Central memory CD8-positive, alpha-beta T cell (primary cell): ENCODE measurements around the gene COL25A1.

ENCODE experiments used
- ATAC-seq: fragments of 150-1000 bp; cut with Tn5 transposase; replicated peaks from 2 replicates; pipeline ENCODE4 v1.10.0; 2022; ENCODE audit warnings: mild to moderate bottlenecking, moderate FRiP score, moderate number of reproducible peaks; ENCODE audit not compliant: poor library complexity, severe bottlenecking; ENCODE audit errors: extremely low read depth
- DNase-seq, 2 donors: peaks; one replicate each; pipeline ENCODE4 v3.0.0; 2021; ENCODE audit warnings: low spot score in 2 of 2
- H3K27ac Mint-ChIP-seq: one replicate; pipeline ENCODE4 v1.8.0; 2022; ENCODE audit warnings: low read depth, mild to moderate bottlenecking, moderate library complexity, mixed read lengths
- H3K27me3 Mint-ChIP-seq: one replicate; pipeline ENCODE4 v1.8.0; 2022; ENCODE audit warnings: mixed read lengths
- H3K36me3 Mint-ChIP-seq: one replicate; pipeline ENCODE4 v1.8.0; 2022; ENCODE audit warnings: mild to moderate bottlenecking, moderate library complexity, mixed read lengths; ENCODE audit not compliant: insufficient read depth
- H3K4me1 Mint-ChIP-seq: one replicate; pipeline ENCODE4 v1.8.0; 2022; ENCODE audit warnings: mixed read lengths
- H3K4me3 Mint-ChIP-seq: one replicate; pipeline ENCODE4 v1.8.0; 2022; ENCODE audit warnings: mild to moderate bottlenecking, moderate library complexity, mixed read lengths
- H3K9me3 Mint-ChIP-seq: one replicate; pipeline ENCODE4 v1.8.0; 2022; ENCODE audit warnings: mixed read lengths

The COL25A1 gene

DNA sequence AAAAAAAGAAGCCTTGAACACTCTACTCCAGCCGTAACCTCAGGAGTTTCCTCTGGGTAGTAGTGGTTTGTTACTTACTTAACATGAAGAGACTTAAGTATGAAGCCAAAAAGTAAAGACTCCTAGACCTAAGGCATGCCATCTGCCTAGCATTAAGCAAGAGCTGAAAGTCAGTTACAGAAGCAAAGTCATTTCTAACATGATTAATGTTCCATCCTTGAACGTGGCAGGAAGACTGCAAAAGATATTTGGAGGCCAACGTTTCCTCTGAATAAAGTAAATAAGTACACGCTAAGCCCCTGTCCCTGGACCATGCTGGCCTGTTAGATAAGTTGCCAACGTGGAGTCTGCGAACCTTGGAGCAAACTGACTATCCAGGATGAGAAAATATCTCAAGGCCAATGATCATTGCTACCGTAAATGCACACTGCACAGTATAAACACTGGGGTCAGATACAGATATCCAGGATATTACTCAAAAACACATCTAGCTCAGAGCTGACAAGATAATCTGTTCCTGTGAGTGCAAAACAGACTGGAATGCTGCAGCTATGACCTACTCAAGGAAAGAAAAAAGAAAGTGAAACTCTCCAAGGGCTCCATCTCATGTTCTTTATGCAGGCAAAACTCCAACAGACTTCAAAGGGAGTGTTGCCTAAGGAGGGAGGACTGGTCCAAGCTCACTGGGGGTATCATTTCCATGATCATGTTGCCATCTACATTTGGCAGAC, 255.8 kb downstream of the COL25A1 start:
- no peak for ATAC-seq
- H3K27ac Mint-ChIP-seq, result no peak overlapping the region

DNA sequence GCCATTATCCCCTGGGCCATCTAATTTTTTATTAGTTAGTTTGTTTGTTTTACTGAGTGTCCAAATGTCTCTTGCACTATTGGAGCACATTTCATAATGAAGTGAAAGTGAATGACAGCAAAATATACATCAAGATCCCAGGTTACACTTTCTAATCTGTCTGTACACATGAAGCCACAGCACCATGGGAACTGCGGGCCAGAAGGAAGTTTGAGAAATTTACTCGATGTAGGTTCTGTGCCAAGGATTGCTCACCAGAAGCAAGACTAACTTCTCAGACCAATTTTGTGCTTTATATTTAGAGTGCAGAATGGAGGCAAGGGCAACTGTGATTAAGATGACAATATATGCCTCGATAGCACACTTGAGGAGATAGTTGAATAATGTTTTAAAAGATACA, 258.0 kb downstream of the COL25A1 start:
- H3K36me3 Mint-ChIP-seq, result no peaks in the 10 kb centered on the region
- H3K4me3 Mint-ChIP-seq, result no peak overlapping the region
- no peak overlapping the region for H3K27ac Mint-ChIP-seq
- no peak for ATAC-seq
- no peak for DNase-seq
- H3K9me3 Mint-ChIP-seq, result no peaks in the 10 kb centered on the region
- H3K27me3 Mint-ChIP-seq, result peaks cover 4% of the 10 kb centered on the region
- no peaks in the 10 kb centered on the region for H3K4me1 Mint-ChIP-seq

More for the DNA sequence above, 255.8 kb downstream of the COL25A1 start:
- no peaks in the 10 kb centered on the region for H3K36me3 Mint-ChIP-seq
- no peaks in the 10 kb centered on the region for H3K4me1 Mint-ChIP-seq
- DNase-seq, result no peak
- H3K9me3 Mint-ChIP-seq, result no peaks in the 10 kb centered on the region
- H3K27me3 Mint-ChIP-seq, result no peaks in the 10 kb centered on the region
- H3K4me3 Mint-ChIP-seq, result no peak overlapping the region

DNA sequence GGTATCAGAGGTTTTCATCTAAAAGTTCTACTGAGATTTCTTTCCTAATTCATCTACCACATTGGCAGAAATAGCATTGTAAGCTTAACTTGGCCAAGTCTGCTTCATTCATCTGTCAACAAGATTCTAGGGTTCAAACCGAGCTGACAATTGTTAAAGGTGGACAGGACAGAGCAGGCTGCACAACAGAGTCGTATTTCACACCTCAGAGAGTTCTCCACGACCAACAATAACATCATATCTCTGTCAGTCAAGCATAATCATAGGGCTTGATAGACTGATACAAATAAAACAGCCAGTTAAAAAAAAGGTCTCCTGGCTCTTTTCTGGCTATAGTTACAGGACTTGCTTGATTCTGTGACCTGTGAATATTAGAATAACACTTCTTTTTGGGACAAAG, 259.2 kb downstream of the COL25A1 start:
- Mint-ChIP-seq H3K4me3 (no peak overlapping the region), H3K9me3 (no peaks in the 10 kb centered on the region), H3K4me1 (no peaks in the 10 kb centered on the region), H3K27ac (no peak overlapping the region), H3K36me3 (no peaks in the 10 kb centered on the region), H3K27me3 (peaks cover 13% of the 10 kb centered on the region)
- no peak for DNase-seq
- no peak for ATAC-seq

DNA sequence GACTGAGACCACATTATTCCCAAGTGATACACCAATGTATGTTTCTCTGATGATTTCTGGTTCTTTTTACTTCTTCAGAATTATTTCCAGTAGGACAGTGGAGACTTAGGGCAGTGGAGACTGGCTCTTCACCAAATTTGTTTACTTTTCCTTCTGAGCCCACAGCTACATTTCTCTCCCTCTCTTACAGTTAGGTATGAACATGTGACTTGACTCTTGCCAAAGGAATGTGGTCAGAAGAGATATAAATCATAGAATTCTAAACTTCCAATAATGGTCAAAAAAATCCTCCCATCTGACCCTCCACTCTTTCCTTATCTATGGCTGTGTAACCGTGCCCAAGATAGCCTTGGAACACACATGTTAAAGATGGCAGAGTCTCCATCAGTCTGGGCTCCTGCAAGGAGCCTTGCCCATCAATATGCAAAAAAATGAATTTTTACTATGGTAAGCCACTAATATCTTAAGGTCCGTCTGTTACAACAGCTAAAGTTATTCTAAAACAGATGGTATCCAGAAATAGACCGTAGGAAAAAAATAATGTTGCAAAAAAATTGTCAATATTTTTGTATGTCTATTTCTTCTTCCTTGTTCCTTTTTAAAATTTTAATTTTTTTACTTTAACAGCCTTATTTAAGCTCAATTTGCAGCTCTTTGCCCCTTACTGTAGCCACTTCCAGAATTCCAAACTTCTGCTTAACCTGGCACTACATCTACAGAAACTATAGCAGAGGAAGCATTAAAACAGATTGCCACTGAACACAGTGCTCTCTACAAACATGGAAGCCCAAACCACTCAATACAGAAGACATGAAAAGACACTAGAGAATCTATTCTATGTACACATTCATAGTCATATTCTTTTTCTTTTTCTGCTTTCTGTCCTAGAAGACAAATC, 260.7 kb downstream of the COL25A1 start:
- no peaks in the 10 kb centered on the region for H3K36me3 Mint-ChIP-seq
- DNase-seq, result no peak

DNA sequence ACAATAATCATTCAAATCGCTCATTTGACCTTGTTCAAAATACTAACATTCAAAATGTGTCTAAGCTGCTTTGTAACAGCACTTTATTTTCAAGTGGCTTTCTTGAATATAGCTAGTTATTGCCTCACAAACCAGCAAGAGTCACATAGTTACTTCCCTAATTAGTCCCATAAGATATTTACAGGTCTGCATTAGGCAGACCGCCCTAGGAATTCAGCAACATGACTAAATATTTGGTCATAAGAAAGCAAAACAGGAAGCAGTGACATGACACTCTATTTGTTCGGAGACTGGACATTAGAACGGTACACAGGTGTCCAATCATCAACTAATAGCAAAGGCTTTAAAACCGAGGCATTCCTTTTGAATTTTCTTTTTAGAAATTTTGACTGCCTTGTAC, 262.0 kb downstream of the COL25A1 start:
- ATAC-seq, result no peak
- Mint-ChIP-seq H3K9me3 (no peaks in the 10 kb centered on the region), H3K27me3 (peaks cover 13% of the 10 kb centered on the region), H3K36me3 (no peaks in the 10 kb centered on the region), H3K4me3 (no peak overlapping the region), H3K4me1 (no peaks in the 10 kb centered on the region), H3K27ac (no peak overlapping the region)
- DNase-seq, result no peak

More for the DNA sequence above, 260.7 kb downstream of the COL25A1 start:
- Mint-ChIP-seq H3K4me3 (no peak overlapping the region), H3K4me1 (no peaks in the 10 kb centered on the region), H3K9me3 (no peaks in the 10 kb centered on the region), H3K27ac (no peak overlapping the region), H3K27me3 (peaks cover 13% of the 10 kb centered on the region)
- ATAC-seq, result no peak

DNA sequence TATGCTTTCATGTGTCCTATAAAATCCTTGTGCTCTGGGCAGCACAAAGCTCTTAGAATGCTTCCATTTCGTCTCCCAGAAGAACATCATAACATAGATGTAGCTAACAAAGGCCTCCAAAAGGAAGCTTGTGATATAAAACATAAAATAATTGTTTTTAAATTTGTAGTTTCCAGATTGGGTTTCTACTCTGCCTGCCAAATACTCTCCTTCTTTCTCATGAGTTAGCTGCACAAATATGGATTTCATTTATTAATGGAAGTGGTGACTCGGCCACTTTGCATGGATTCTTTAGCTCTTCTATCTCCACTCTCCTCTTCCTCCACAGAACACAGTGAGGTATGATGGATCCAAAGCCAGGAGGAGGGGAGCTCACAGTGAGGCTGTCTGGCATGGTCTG, 265.4 kb downstream of the COL25A1 start:
- Mint-ChIP-seq H3K4me3 (no peak overlapping the region), H3K36me3 (no peaks in the 10 kb centered on the region), H3K27ac (no peak overlapping the region), H3K9me3 (no peaks in the 10 kb centered on the region), H3K27me3 (peaks cover 13% of the 10 kb centered on the region), H3K4me1 (no peaks in the 10 kb centered on the region)
- DNase-seq, result no peak
- ATAC-seq, result no peak

DNA sequence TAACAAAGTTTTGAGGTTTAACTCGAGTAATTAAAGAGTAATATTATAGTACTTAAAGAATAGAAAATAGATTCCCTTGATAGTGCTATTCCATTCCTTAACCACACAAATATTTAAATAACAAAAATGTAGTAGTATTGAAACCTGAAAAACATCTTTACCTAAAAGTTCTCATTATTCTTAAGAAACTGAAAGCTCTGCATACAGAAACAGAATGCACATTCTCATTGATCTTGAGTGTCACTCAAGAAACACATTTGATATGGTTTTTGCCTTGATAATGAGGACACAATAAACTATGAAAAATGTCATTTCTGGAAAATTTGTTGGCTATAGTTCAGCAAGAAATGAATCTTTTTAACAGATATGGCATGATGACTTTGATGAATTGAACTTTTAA, 268.5 kb downstream of the COL25A1 start:
- Mint-ChIP-seq H3K4me3 (no peak overlapping the region), H3K4me1 (no peaks in the 10 kb centered on the region), H3K27ac (no peak overlapping the region), H3K9me3 (no peaks in the 10 kb centered on the region), H3K36me3 (no peaks in the 10 kb centered on the region), H3K27me3 (peaks cover 4% of the 10 kb centered on the region)
- ATAC-seq (no peak), DNase-seq (no peak)

DNA sequence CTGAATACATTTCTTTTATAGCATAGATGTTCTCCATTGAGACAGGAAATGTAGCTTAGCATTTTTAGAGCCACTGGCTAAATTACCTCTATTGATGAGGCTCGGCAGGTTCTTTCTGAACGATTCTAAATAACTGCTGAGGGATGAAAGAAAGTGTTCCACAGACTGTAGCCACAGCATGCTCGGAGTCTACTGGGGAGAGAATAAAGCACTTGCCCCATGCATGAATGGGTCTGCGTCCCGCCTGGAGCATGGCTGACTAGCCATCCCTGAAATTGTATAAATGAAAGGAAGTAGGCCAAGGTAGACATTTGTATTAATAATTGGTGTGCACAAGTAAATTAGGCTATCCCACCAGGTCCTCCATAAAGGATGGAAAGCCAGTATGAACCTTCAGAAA, 269.8 kb downstream of the COL25A1 start:
- Mint-ChIP-seq H3K27me3 (no peaks in the 10 kb centered on the region), H3K27ac (no peak overlapping the region), H3K36me3 (no peaks in the 10 kb centered on the region), H3K4me3 (no peak overlapping the region), H3K9me3 (no peaks in the 10 kb centered on the region), H3K4me1 (no peaks in the 10 kb centered on the region)
- DNase-seq (no peak), ATAC-seq (no peak)

DNA sequence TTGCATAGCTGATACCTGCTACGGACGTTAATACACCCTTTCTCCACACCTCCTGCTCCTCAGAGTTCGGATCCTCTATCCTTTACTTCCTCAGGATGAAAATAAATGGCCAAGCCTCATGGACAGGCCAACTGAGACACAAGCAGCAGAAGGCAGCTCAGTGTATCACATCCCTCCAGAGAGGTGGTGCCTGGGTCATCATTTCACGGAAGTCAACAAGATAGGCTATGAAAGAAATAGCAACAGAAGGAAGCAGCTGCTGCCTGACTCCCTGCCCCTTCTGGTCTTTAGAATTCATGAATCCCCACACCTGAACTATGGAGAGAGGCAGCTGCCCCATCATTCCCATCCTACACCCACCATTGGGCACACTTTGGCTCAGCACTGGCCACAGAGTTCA, 272.5 kb downstream of the COL25A1 start:
- no peak overlapping the region for H3K27ac Mint-ChIP-seq
- no peaks in the 10 kb centered on the region for H3K27me3 Mint-ChIP-seq
- ATAC-seq (no peak), DNase-seq (no peak)
- no peaks in the 10 kb centered on the region for H3K36me3 Mint-ChIP-seq
- no peaks in the 10 kb centered on the region for H3K4me1 Mint-ChIP-seq
- H3K4me3 Mint-ChIP-seq, result no peak overlapping the region
- H3K9me3 Mint-ChIP-seq, result no peaks in the 10 kb centered on the region

DNA sequence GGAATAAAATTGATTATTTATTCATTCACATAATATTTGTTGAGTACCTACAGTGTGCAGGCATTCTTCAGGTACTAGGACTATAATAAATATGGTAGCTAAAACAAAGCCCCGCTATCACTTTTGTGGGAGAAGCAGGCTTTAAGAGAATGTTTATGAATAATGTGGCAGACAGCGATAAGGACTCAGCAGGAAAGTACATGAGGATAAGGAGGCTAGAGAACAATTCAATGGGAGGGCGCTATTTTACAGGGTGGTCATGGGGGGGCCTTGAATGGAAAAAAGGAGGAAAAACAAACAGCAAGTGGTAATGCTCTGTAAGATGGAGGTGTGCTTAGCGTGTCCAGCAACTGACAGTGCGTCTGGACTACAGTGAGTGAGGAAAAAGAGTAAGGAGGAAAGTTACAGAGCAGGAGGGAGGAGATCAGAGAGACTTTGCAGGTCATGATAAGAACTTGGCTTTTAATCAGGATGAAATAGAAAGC, 275.4 kb downstream of the COL25A1 start:
- peaks cover 2% of the 10 kb centered on the region for H3K9me3 Mint-ChIP-seq

DNA sequence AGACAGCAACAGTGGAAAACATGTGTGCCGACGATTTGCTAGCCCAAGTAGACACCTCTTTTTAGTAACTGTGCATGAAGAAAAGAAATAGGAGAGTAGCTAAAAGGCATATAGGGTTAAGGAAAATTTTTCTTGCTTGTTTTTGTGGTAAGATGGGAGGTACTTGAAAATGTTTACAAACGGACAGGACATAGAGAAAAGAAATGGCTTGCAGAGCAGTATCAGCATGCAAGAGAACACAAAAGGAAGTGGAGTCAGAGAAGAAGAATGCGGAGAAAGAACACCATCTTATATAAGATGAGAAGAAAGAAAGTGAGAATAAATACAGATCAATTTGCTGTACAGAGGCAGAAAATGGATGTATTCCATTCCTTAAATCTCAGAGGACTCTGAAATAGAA, 275.9 kb downstream of the COL25A1 start:
- ATAC-seq, result no peak
- peaks cover 1% of the 10 kb centered on the region for H3K36me3 Mint-ChIP-seq
- no peaks in the 10 kb centered on the region for H3K4me1 Mint-ChIP-seq
- no peak for DNase-seq
- no peak overlapping the region for H3K27ac Mint-ChIP-seq
- H3K4me3 Mint-ChIP-seq, result no peak overlapping the region
- H3K27me3 Mint-ChIP-seq, result no peaks in the 10 kb centered on the region
- peaks cover 5% of the 10 kb centered on the region for H3K9me3 Mint-ChIP-seq

More for the DNA sequence above, 275.4 kb downstream of the COL25A1 start:
- DNase-seq (no peak), ATAC-seq (no peak)
- no peaks in the 10 kb centered on the region for H3K27me3 Mint-ChIP-seq
- H3K4me3 Mint-ChIP-seq, result no peak overlapping the region
- H3K36me3 Mint-ChIP-seq, result no peaks in the 10 kb centered on the region
- H3K27ac Mint-ChIP-seq, result no peak overlapping the region
- no peaks in the 10 kb centered on the region for H3K4me1 Mint-ChIP-seq

DNA sequence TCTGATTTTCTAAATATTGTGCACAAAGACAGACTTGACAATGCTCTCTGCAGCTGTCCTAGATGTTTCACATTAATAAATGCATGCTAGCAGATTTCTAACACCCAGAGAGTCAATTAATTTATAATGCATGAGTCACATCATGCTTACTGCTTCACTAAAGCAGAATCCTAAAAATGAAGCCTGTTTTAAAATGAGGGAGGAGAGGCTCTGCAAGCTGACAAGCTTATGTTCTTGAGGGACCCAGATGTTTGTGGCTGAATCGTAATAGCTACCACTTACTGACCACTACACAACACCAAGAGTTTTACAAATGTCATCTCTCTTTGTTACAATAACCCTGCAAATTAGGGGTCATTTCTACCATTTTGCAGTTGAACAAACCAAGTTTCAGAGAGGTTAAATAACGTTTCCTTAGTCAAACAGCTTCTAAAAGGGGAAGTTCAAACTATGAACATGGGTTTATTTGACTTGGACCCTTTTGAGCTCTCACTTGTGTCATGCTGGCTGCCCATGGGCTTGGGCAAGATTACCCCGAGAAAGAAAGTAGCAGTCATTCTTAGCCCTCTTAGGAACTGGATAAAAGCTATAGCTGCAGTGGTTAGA, 276.9 kb downstream of the COL25A1 start:
- ATAC-seq, result no peak
- Mint-ChIP-seq H3K4me1 (no peaks in the 10 kb centered on the region), H3K27ac (no peak overlapping the region), H3K9me3 (peaks cover 11% of the 10 kb centered on the region), H3K4me3 (no peak overlapping the region), H3K27me3 (no peaks in the 10 kb centered on the region), H3K36me3 (peaks cover 1% of the 10 kb centered on the region)
- no peak for DNase-seq
